Neural cell (in vitro differentiated cells): ENCODE data around the gene ANKFN1. TPM values are rescaled to one million over a fixed set of nuclear protein-coding genes. Genes with fewer than 3 reads are reported as not detected.

ENCODE experiments used
- H2AFZ ChIP-seq: fragments of 200-600, 300-800 bp; sonication (generic), shearing (Covaris generic); 2 replicates; pipeline ENCODE4 v1.6.0; 2014; ENCODE audit warnings: low read depth, mild to moderate bottlenecking, antibody characterized with exemption, low read length, moderate library complexity
- H3F3A ChIP-seq: fragments of 200-600 bp; shearing (Covaris generic); 2 replicates; pipeline ENCODE4 v1.6.1; 2016; ENCODE audit warnings: mild to moderate bottlenecking, moderate library complexity, mixed read lengths, antibody characterized with exemption, low read length; ENCODE audit not compliant: insufficient read depth, poor library complexity, severe bottlenecking
- H3K27ac ChIP-seq: fragments of 200-600, 300-800 bp; sonication (generic), shearing (Covaris generic); 2 replicates; pipeline ENCODE4 v1.5.1; 2014; ENCODE audit warnings: mild to moderate bottlenecking, low read length, moderate library complexity
- H3K27me3 ChIP-seq: fragments of 300-800, 200-600 bp; sonication (generic), shearing (Covaris generic); 2 replicates; pipeline ENCODE4 v1.6.0; 2014; ENCODE audit warnings: mild to moderate bottlenecking, low read depth, low read length, moderate library complexity; ENCODE audit not compliant: insufficient read depth
- H3K36me3 ChIP-seq: fragments of 300-800, 200-600 bp; sonication (generic), shearing (Covaris generic); 2 replicates; pipeline ENCODE4 v1.5.1; 2014; ENCODE audit warnings: mild to moderate bottlenecking, antibody characterized with exemption, low read length, moderate library complexity; ENCODE audit not compliant: insufficient read depth
- H3K4me2 ChIP-seq: fragments of 300-800, 200-600 bp; sonication (generic), shearing (Covaris generic); 2 replicates; pipeline ENCODE4 v1.6.0; 2014; ENCODE audit warnings: mild to moderate bottlenecking, low read length
- H3K4me3 ChIP-seq: fragments of 300-800, 200-600 bp; sonication (generic), shearing (Covaris generic); 2 replicates; pipeline ENCODE4 v1.5.1; 2014; ENCODE audit warnings: mild to moderate bottlenecking, low read length, moderate library complexity
- H3K79me2 ChIP-seq: fragments of 200-600 bp; shearing (Covaris generic); replicated peaks from 2 replicates; pipeline ENCODE4 v1.6.0; 2014; ENCODE audit warnings: mild to moderate bottlenecking, low read length, moderate library complexity; ENCODE audit not compliant: insufficient read depth
- H3K9ac ChIP-seq: fragments of 300-800, 200-600 bp; sonication (generic), shearing (Covaris generic); 2 replicates; pipeline ENCODE4 v1.6.1; 2016; ENCODE audit warnings: mild to moderate bottlenecking, low read length, mixed read lengths
- H3K9me2 ChIP-seq: fragments of 200-600 bp; shearing (Covaris generic); 2 replicates; pipeline ENCODE4 v1.6.1; 2016; ENCODE audit warnings: mild to moderate bottlenecking, low read length, mixed read lengths; ENCODE audit not compliant: insufficient read depth
- H3K9me3 ChIP-seq: fragments of 200-600, 300-800 bp; sonication (generic), shearing (Covaris generic); 2 replicates; pipeline ENCODE4 v1.6.1; 2016; ENCODE audit warnings: mild to moderate bottlenecking, mixed run types, low read length, moderate library complexity, mixed read lengths
- H4K20me1 ChIP-seq: fragments of 200-600 bp; shearing (Covaris generic); 2 replicates; pipeline ENCODE4 v1.6.1; 2016; ENCODE audit warnings: mild to moderate bottlenecking, mixed run types; ENCODE audit not compliant: insufficient read depth
- CTCF ChIP-seq: fragments of 450-650 bp; IDR thresholded peaks from 2 replicates; pipeline ENCODE4 v1.5.1; 2014; ENCODE audit warnings: antibody characterized with exemption, mild to moderate bottlenecking, moderate library complexity; ENCODE audit not compliant: poor library complexity, severe bottlenecking
- EP300 ChIP-seq: fragments of 450-650 bp; conservative IDR thresholded peaks from 2 replicates; pipeline ENCODE4 v1.6.1; 2014; ENCODE audit warnings: antibody characterized with exemption, mild to moderate bottlenecking, moderate library complexity; ENCODE audit not compliant: poor library complexity, severe bottlenecking
- EZH2 ChIP-seq: fragments of 200-600, 300-800 bp; shearing (Covaris generic), sonication (generic); IDR thresholded peaks from 2 replicates; pipeline ENCODE4 v1.6.1; 2014; ENCODE audit warnings: antibody characterized with exemption, low read length, borderline replicate concordance, mild to moderate bottlenecking; ENCODE audit not compliant: insufficient read depth, poor library complexity, severe bottlenecking
- MXI1 ChIP-seq: fragments of 450-650 bp; conservative IDR thresholded peaks from 2 replicates; pipeline ENCODE4 v1.6.1; 2014; ENCODE audit warnings: antibody characterized with exemption, mild to moderate bottlenecking; ENCODE audit not compliant: poor library complexity, severe bottlenecking
- POLR2AphosphoS5 ChIP-seq: IDR thresholded peaks from 2 replicates; pipeline ENCODE4 v1.6.1; 2012
- RAD21 ChIP-seq: fragments of 450-650 bp; conservative IDR thresholded peaks from 2 replicates; pipeline ENCODE4 v1.6.1; 2014; ENCODE audit warnings: antibody characterized with exemption, mild to moderate bottlenecking, moderate library complexity
- REST ChIP-seq: IDR thresholded peaks from 2 replicates; pipeline ENCODE4 v1.6.1; 2012; ENCODE audit warnings: borderline replicate concordance
- SMC3 ChIP-seq: fragments of 450-650 bp; conservative IDR thresholded peaks from 2 replicates; pipeline ENCODE4 v1.6.1; 2014; ENCODE audit warnings: antibody characterized with exemption, mild to moderate bottlenecking, moderate library complexity; ENCODE audit not compliant: poor library complexity
- TAF1 ChIP-seq: IDR thresholded peaks from 2 replicates; pipeline ENCODE4 v1.6.1; 2012; ENCODE audit warnings: low read depth
- polyA plus RNA-seq: library from polyadenylated mRNA; depleted of rRNA; stranded (reverse); fragments of >200 nt; gene quantifications from 2 replicates; pipeline ENCODE4 v1.2.3, GENCODE V29; 2014

ANKFN1 gene
- polyA plus RNA-seq, 1 donor from 2014 or later = 0.14 TPM

- Histone ChIP-seq H3K9me3 (no peaks in the 10 kb centered on the region), H3K9ac (no peak overlapping the region), H3K27me3 (no peaks in the 10 kb centered on the region), H3F3A (no peaks in the 10 kb centered on the region), H4K20me1 (no peaks in the 10 kb centered on the region), H3K79me2 (no peaks in the 10 kb centered on the region), H3K9me2 (no peaks in the 10 kb centered on the region), H3K36me3 (no peaks in the 10 kb centered on the region), H3K4me2 (no peak overlapping the region), H3K27ac (no peak overlapping the region), H3K4me3 (no peak overlapping the region), H2AFZ (no peak overlapping the region)
- TF ChIP-seq MXI1 (no peak), SMC3 (no peak), CTCF (no peak), POLR2AphosphoS5 (no peak), EZH2 (no peak), REST (no peak), RAD21 (no peak), TAF1 (no peak), EP300 (no peak)
Observed at GRCh38 chr17:56141046-56141839, 12.0 kb upstream of the ANKFN1 start.

- Histone ChIP-seq H3F3A (no peaks in the 10 kb centered on the region), H3K27me3 (no peaks in the 10 kb centered on the region), H3K27ac (no peak overlapping the region), H3K4me2 (no peak overlapping the region), H4K20me1 (no peaks in the 10 kb centered on the region), H3K9ac (no peak overlapping the region), H2AFZ (no peak overlapping the region), H3K79me2 (no peaks in the 10 kb centered on the region), H3K36me3 (no peaks in the 10 kb centered on the region), H3K9me3 (no peaks in the 10 kb centered on the region), H3K9me2 (no peaks in the 10 kb centered on the region), H3K4me3 (no peak overlapping the region)
- no peak for TF ChIP-seq TAF1
Observed at GRCh38 chr17:56142325-56142724, 10.9 kb upstream of the ANKFN1 start.
